SU-DHL-6 (cell line): ENCODE measurements around the gene MYBL2.

Source experiments
- H2AFZ ChIP-seq: fragments of 200-600 bp; sonication (generic); 2 replicates; pipeline ENCODE4 v1.6.1; 2014; ENCODE audit warnings: low read depth, mild to moderate bottlenecking, moderate library complexity, mixed read lengths, antibody characterized with exemption, low read length; ENCODE audit not compliant: severe bottlenecking
- H3F3A ChIP-seq: fragments of 200-600 bp; shearing (Covaris generic); 2 replicates; pipeline ENCODE4 v1.6.0; 2016; ENCODE audit warnings: antibody characterized with exemption, mild to moderate bottlenecking; ENCODE audit not compliant: insufficient read depth
- H3K27ac ChIP-seq: fragments of 200-600 bp; sonication (generic); 2 replicates; pipeline ENCODE4 v1.5.1; 2016; ENCODE audit warnings: low read depth, mild to moderate bottlenecking, low read length, moderate library complexity, mixed read lengths
- H3K27me3 ChIP-seq: fragments of 200-600 bp; sonication (generic), shearing (Covaris generic); 2 replicates; pipeline ENCODE4 v1.6.0; 2014; ENCODE audit warnings: mild to moderate bottlenecking, low read length
- H3K36me3 ChIP-seq: fragments of 200-600 bp; sonication (generic); 2 replicates; pipeline ENCODE4 v1.6.1; 2014; ENCODE audit warnings: mild to moderate bottlenecking, low read length, mixed read lengths
- H3K4me2 ChIP-seq: fragments of 300-600, 200-600 bp; shearing (Covaris generic), sonication (generic); 2 replicates; pipeline ENCODE4 v1.6.0; 2014; ENCODE audit warnings: low read length, low read depth, mild to moderate bottlenecking; ENCODE audit not compliant: poor library complexity, severe bottlenecking
- H3K4me3 ChIP-seq: fragments of 200-600 bp; sonication (generic); 2 replicates; pipeline ENCODE4 v1.5.1; 2014; ENCODE audit warnings: antibody characterized with exemption, low read length, mild to moderate bottlenecking, mixed read lengths; ENCODE audit not compliant: insufficient read depth, poor library complexity, severe bottlenecking
- H3K79me2 ChIP-seq: fragments of 200-600 bp; sonication (generic); 2 replicates; pipeline ENCODE4 v1.6.1; 2014; ENCODE audit warnings: mild to moderate bottlenecking, low read length, moderate library complexity; ENCODE audit not compliant: insufficient read depth
- H3K9ac ChIP-seq: fragments of 200-600 bp; sonication (generic); 2 replicates; pipeline ENCODE4 v1.7.0; 2014; ENCODE audit warnings: mild to moderate bottlenecking, low read length
- H3K9me2 ChIP-seq: fragments of 200-600 bp; sonication (generic); replicated peaks from 2 replicates; pipeline ENCODE4 v1.6.1; 2014; ENCODE audit warnings: low read length; ENCODE audit not compliant: insufficient read depth
- H3K9me3 ChIP-seq: fragments of 200-600 bp; sonication (generic); 2 replicates; pipeline ENCODE4 v1.6.1; 2014; ENCODE audit warnings: low read length, mixed read lengths; ENCODE audit not compliant: insufficient read depth
- H4K20me1 ChIP-seq: fragments of 200-600 bp; sonication (generic); 2 replicates; pipeline ENCODE4 v1.6.1; 2014; ENCODE audit warnings: low read depth, mild to moderate bottlenecking, antibody characterized with exemption, low read length, moderate library complexity, mixed read lengths
- EZH2phosphoT487 ChIP-seq: fragments of 200-600 bp; sonication (generic), shearing (Covaris generic); conservative IDR thresholded peaks from 2 replicates; pipeline ENCODE4 v1.6.1; 2018; ENCODE audit warnings: mild to moderate bottlenecking, antibody characterized with exemption, low read length, moderate library complexity, mixed read lengths
- TF ChIP-seq, protein P1 (sequence below): fragments of 200-600 bp; sonication (generic); IDR thresholded peaks from one replicate; pipeline ENCODE4 v1.5.1; 2017; ENCODE audit warnings: antibody characterized with exemption, mild to moderate bottlenecking, low read length, moderate library complexity; ENCODE audit not compliant: insufficient read depth, poor library complexity, severe bottlenecking

MYBL2 gene

DNA sequence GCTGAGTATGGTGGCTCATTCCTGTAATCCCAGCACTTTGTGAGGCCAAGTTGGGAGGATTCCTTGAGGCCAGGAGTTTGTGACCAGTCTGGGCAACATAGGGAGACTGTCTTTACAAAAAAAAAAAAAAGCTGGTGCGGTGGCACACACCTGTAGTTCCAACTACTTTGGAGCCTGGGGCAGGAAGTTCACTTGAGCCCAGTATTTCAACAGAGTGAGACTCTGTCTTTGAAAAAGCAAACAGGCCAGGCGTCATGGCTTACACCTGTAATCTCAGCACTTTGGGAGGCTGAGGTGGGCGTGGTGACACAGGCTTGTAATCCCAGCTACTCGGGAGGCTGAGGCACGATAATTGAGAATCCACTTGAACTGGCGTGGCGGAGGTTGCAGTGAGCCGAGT lies 28.7 kb downstream of the MYBL2 start:
- peaks cover 27% of the 10 kb centered on the region for H3K79me2 ChIP-seq
- no peak overlapping the region for H3K27ac ChIP-seq
- no peaks in the 10 kb centered on the region for H3K9me3 ChIP-seq
- H3K9ac ChIP-seq = no peak overlapping the region
- no peak overlapping the region for H3K4me3 ChIP-seq
- H3F3A ChIP-seq = peaks cover 7% of the 10 kb centered on the region; the same call in 1 of the 2 replicates
- no peak overlapping the region for H2AFZ ChIP-seq
- TF ChIP-seq, protein P1, sequence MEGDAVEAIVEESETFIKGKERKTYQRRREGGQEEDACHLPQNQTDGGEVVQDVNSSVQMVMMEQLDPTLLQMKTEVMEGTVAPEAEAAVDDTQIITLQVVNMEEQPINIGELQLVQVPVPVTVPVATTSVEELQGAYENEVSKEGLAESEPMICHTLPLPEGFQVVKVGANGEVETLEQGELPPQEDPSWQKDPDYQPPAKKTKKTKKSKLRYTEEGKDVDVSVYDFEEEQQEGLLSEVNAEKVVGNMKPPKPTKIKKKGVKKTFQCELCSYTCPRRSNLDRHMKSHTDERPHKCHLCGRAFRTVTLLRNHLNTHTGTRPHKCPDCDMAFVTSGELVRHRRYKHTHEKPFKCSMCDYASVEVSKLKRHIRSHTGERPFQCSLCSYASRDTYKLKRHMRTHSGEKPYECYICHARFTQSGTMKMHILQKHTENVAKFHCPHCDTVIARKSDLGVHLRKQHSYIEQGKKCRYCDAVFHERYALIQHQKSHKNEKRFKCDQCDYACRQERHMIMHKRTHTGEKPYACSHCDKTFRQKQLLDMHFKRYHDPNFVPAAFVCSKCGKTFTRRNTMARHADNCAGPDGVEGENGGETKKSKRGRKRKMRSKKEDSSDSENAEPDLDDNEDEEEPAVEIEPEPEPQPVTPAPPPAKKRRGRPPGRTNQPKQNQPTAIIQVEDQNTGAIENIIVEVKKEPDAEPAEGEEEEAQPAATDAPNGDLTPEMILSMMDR = no peak
- no peak for TF ChIP-seq EZH2phosphoT487
- no peaks in the 10 kb centered on the region for H3K27me3 ChIP-seq
- H3K36me3 ChIP-seq = peaks cover 28% of the 10 kb centered on the region
- no peaks in the 10 kb centered on the region for H3K9me2 ChIP-seq
- no peaks in the 10 kb centered on the region for H4K20me1 ChIP-seq
- no peak overlapping the region for H3K4me2 ChIP-seq

DNA sequence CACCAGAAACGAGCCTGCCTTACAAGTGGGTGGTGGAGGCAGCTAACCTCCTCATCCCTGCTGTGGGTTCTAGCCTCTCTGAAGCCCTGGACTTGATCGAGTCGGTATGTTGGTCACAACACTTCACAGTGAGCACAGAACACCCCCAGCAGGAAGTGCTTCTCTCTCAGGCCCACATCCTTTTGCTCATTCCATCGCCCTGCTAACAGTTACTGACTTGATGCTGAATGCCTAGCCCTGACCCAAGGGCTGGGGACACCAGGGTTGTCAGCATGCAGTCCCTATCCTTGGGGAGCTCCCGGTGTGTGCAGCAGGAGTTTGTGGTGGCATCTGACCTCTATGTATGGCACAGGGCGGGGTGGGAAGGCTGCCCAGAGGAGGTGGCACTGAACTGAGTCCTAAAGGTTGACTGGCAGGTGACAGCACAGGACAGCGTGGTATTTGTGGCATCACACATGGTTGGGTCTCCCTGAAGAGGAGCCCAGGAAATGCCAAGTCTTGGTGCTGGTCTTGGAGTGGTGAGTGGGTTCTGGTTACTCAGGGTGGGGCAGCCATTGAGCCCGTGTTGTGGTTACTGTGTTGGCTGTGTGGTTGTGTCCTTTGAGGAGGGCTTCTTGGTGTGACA lies 33.1 kb downstream of the MYBL2 start:
- no peaks in the 10 kb centered on the region for H4K20me1 ChIP-seq
- H3F3A ChIP-seq = no peaks in the 10 kb centered on the region
- H3K36me3 ChIP-seq = peaks cover 21% of the 10 kb centered on the region
- H3K9ac ChIP-seq = no peak overlapping the region
- no peak overlapping the region for H3K27ac ChIP-seq
- no peaks in the 10 kb centered on the region for H3K27me3 ChIP-seq
- no peak for TF ChIP-seq EZH2phosphoT487
- TF ChIP-seq, protein P1 = no peak
- H2AFZ ChIP-seq = no peak overlapping the region
- no peaks in the 10 kb centered on the region for H3K9me2 ChIP-seq
- H3K79me2 ChIP-seq = peaks cover 17% of the 10 kb centered on the region
- no peaks in the 10 kb centered on the region for H3K9me3 ChIP-seq
- H3K4me3 ChIP-seq = no peak overlapping the region
- H3K4me2 ChIP-seq = no peak overlapping the region

- Histone ChIP-seq H3K9me3 (no peaks in the 10 kb centered on the region), H3K9ac (no peak overlapping the region), H3K27ac (no peak overlapping the region), H4K20me1 (no peaks in the 10 kb centered on the region), H3K36me3 (peaks cover 21% of the 10 kb centered on the region), H3K4me2 (no peak overlapping the region), H3K9me2 (no peaks in the 10 kb centered on the region), H3K79me2 (peaks cover 11% of the 10 kb centered on the region), H3K27me3 (no peaks in the 10 kb centered on the region), H2AFZ (no peak overlapping the region), H3F3A (no peaks in the 10 kb centered on the region), H3K4me3 (no peak overlapping the region)
- TF ChIP-seq EZH2phosphoT487 = no peak
- TF ChIP-seq, protein P1 = no peak
Measured at GRCh38 chr20:43700627-43701026, 33.7 kb downstream of the MYBL2 start.
